ENCODE data around the gene CACNA1I. TPM values are rescaled to one million over a fixed set of nuclear protein-coding genes. Genes with fewer than 3 reads are reported as not detected.

The CACNA1I gene
- total RNA-seq, 4 donors from 2014 or later: not detected

DNA sequence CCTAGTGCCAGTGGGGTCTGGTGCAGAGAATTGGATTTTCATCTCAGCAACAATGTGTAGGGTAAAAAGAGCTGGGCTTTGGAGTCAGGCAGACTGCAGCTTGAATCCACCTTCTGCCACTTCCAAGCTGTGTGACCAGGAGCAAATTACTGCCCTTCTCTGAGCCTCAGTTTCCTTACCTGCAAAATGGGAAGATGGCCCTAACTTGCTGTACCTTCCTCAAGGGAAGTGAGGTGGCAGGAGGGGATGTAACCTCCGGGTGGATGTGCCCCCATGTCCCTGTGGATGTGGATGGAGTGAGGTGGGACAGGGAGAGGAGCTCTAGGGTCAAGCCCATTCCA, 90.9 kb downstream of the CACNA1I start:
- in situ Hi-C loops (cut with MboI; ENCODE audit: low sequenced_read_pairs in 4 of 4): no loop called here
- ATAC-seq: no peak
- Histone ChIP-seq H3K4me1 (no peaks in the 10 kb centered on the region), H3K36me3 (no peaks in the 10 kb centered on the region), H3K27ac (no peak overlapping the region), H3K4me3 (no peak overlapping the region), H3K27me3 (peaks cover 67 to 74% (median 69%) of the 10 kb centered on the region in 3 donors), H3K9me3 (no peaks in the 10 kb centered on the region)
- TF ChIP-seq CTCF (IDR thresholded peaks at IDR 0.05 in 4 of 5, conservative IDR thresholded peaks at IDR 0.05 in 1 of 5) (no peak), POLR2A (IDR thresholded peaks at IDR 0.05) (no peak)
- intact Hi-C loops (cut with DNase I; ENCODE audit: low total_unique reads): no loop called here
- DNase-seq: no peak

GRCh38 chr22:39661842-39662685, 91.5 kb downstream of the CACNA1I start:
- ATAC-seq: no peak
- in situ Hi-C loops (cut with MboI; ENCODE audit: low sequenced_read_pairs in 4 of 4) (no loop called here), intact Hi-C loops (cut with DNase I; ENCODE audit: low total_unique reads) (no loop called here)
- H3K4me1 ChIP-seq: no peaks in the 10 kb centered on the region
- H3K9me3 ChIP-seq: no peaks in the 10 kb centered on the region
- H3K27me3 ChIP-seq: peaks cover 64 to 68% (median 68%) of the 10 kb centered on the region in 3 donors
- no peak overlapping the region for H3K4me3 ChIP-seq
- DNase-seq: no peak
- no peak for TF ChIP-seq CTCF (IDR thresholded peaks at IDR 0.05 in 4 of 5, conservative IDR thresholded peaks at IDR 0.05 in 1 of 5)
- TF ChIP-seq POLR2A (IDR thresholded peaks at IDR 0.05): no peak
- H3K27ac ChIP-seq: no peak overlapping the region
- H3K36me3 ChIP-seq: no peaks in the 10 kb centered on the region

DNA sequence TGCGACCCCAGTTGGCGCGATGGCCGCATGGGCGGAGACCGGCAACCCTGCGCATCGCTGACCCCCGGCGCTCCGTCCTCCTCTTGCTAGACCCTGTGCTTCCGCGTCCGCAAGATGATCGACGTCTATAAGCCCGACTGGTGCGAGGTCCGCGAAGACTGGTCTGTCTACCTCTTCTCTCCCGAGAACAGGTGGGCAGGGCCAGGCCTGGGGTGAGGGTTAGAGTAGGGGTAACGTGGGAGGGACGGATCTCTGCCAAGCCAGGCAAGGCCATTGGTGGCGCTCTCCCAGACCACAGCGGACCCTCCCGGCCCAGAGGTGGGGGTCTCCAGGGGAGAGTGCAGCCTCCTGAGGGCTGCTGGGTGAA, 92.1 kb downstream of the CACNA1I start:
- no peaks in the 10 kb centered on the region for H3K9me3 ChIP-seq
- ATAC-seq (no peak), DNase-seq (no peak)
- TF ChIP-seq POLR2A (IDR thresholded peaks at IDR 0.05): no peak
- TF ChIP-seq CTCF (IDR thresholded peaks at IDR 0.05 in 4 of 5, conservative IDR thresholded peaks at IDR 0.05 in 1 of 5): no peak
- intact Hi-C loops (cut with DNase I; ENCODE audit: low total_unique reads) (no loop called here), in situ Hi-C loops (cut with MboI; ENCODE audit: low sequenced_read_pairs in 4 of 4) (no loop called here)
- no peaks in the 10 kb centered on the region for H3K36me3 ChIP-seq
- no peaks in the 10 kb centered on the region for H3K4me1 ChIP-seq
- H3K4me3 ChIP-seq: no peak overlapping the region
- H3K27me3 ChIP-seq: peaks cover 62 to 68% (median 62%) of the 10 kb centered on the region in 3 donors
- no peak overlapping the region for H3K27ac ChIP-seq

GRCh38 chr22:39663751-39664150, 93.2 kb downstream of the CACNA1I start:
- TF ChIP-seq POLR2A (IDR thresholded peaks at IDR 0.05) (no peak), CTCF (IDR thresholded peaks at IDR 0.05 in 4 of 5, conservative IDR thresholded peaks at IDR 0.05 in 1 of 5) (no peak)
- Histone ChIP-seq H3K27ac (no peak overlapping the region), H3K4me1 (no peaks in the 10 kb centered on the region), H3K9me3 (no peaks in the 10 kb centered on the region), H3K36me3 (no peaks in the 10 kb centered on the region), H3K27me3 (peaks cover 53 to 58% (median 58%) of the 10 kb centered on the region in 3 donors), H3K4me3 (no peak overlapping the region)
- intact Hi-C loops (cut with DNase I; ENCODE audit: low total_unique reads) (no loop called here), in situ Hi-C loops (cut with MboI; ENCODE audit: low sequenced_read_pairs in 4 of 4) (no loop called here)
- ATAC-seq (no peak), DNase-seq (no peak)
